ENCODE measurements around the gene GSN. TPM values are rescaled to one million over a fixed set of nuclear protein-coding genes. Genes with fewer than 3 reads are reported as not detected.

GSN gene
- polyA plus RNA-seq, 2 of the 4 experiments (the other 2 are of a cell fraction) = 33.7 to 77.2 TPM

GRCh38 chr9:121239071-121239470 is 28.9 kb upstream of the GSN start:
- H3K9me3 ChIP-seq = peaks cover 4% of the 10 kb centered on the region
- 0 out of 3 replicates have a peak, but pooled peaks cover 5% of the 10 kb centered on the region for H3K4me1 ChIP-seq
- no peak for TF ChIP-seq EP300 (IDR thresholded peaks at IDR 0.05)
- no peak for TF ChIP-seq RARB (CRISPR knock-in tag; IDR thresholded peaks at IDR 0.05)
- TF ChIP-seq JUNB (IDR thresholded peaks at IDR 0.05) = no peak
- no peak for TF ChIP-seq KDM1A (IDR thresholded peaks at IDR 0.05; ENCODE audit: low read depth)
- TF ChIP-seq, protein P1, sequence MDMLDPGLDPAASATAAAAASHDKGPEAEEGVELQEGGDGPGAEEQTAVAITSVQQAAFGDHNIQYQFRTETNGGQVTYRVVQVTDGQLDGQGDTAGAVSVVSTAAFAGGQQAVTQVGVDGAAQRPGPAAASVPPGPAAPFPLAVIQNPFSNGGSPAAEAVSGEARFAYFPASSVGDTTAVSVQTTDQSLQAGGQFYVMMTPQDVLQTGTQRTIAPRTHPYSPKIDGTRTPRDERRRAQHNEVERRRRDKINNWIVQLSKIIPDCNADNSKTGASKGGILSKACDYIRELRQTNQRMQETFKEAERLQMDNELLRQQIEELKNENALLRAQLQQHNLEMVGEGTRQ (IDR thresholded peaks at IDR 0.05) = no peak
- no peak for TF ChIP-seq JUN (IDR thresholded peaks at IDR 0.05)
- TF ChIP-seq, protein P2, sequence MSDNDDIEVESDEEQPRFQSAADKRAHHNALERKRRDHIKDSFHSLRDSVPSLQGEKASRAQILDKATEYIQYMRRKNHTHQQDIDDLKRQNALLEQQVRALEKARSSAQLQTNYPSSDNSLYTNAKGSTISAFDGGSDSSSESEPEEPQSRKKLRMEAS (IDR thresholded peaks at IDR 0.05) = no peak
- TF ChIP-seq NFE2L2 (conservative IDR thresholded peaks at IDR 0.05; ENCODE audit: low read length) = no peak
- TF ChIP-seq TFCP2L1 (CRISPR knock-in tag; IDR thresholded peaks at IDR 0.05) = no peak
- TF ChIP-seq RNF2 (IDR thresholded peaks at IDR 0.05; ENCODE audit: borderline replicate concordance, low read depth) = no peak
- no peak for TF ChIP-seq ZNF302 (CRISPR knock-in tag; IDR thresholded peaks at IDR 0.05)
- no peak for TF ChIP-seq HOXA7 (CRISPR knock-in tag; IDR thresholded peaks at IDR 0.05)
- TF ChIP-seq, protein P3, sequence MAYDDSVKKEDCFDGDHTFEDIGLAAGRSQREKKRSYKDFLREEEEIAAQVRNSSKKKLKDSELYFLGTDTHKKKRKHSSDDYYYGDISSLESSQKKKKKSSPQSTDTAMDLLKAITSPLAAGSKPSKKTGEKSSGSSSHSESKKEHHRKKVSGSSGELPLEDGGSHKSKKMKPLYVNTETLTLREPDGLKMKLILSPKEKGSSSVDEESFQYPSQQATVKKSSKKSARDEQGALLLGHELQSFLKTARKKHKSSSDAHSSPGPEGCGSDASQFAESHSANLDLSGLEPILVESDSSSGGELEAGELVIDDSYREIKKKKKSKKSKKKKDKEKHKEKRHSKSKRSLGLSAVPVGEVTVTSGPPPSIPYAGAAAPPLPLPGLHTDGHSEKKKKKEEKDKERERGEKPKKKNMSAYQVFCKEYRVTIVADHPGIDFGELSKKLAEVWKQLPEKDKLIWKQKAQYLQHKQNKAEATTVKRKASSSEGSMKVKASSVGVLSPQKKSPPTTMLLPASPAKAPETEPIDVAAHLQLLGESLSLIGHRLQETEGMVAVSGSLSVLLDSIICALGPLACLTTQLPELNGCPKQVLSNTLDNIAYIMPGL (CRISPR knock-in tag; IDR thresholded peaks at IDR 0.05; ENCODE audit: borderline replicate concordance) = no peak
- no peak for TF ChIP-seq EHMT2 (IDR thresholded peaks at IDR 0.05; ENCODE audit: low read depth)
- no peak for TF ChIP-seq GATA3 (IDR thresholded peaks at IDR 0.05; ENCODE audit: borderline replicate concordance)
- TF ChIP-seq ESRRA (IDR thresholded peaks at IDR 0.05; ENCODE audit: borderline replicate concordance, low read length) = no peak
- TF ChIP-seq RCOR1 (IDR thresholded peaks at IDR 0.05; ENCODE audit: low read depth, low read length) = no peak
- WGBS (ENCODE audit: missing lambda C conversion rate) = 46% methylated on average over 3 of the region's 3 CpGs
- H3K4me2 ChIP-seq = no peak overlapping the region
- ChIA-PET CTCF (interaction anchor here (1.2 to 3.0 kb wide), 2 partner anchors 29 to 81 kb away, joined by 5 to 8 read pairs; partner anchors contain the start of gene GSN), POLR2A (no interaction called here)
- FAIRE-seq (no peak), DNase-seq (ENCODE audit: low read depth in 1 of 2, low spot score in 1 of 2) (no peak), ATAC-seq (no peak)
- no peak overlapping the region for H3K4me3 ChIP-seq
- H3K27ac ChIP-seq = no peak overlapping the region

GRCh38 chr9:121239851-121240250 is 28.1 kb upstream of the GSN start:
- 79% methylated on average over 5 of the region's 5 CpGs for WGBS (ENCODE audit: missing lambda C conversion rate)
- Histone ChIP-seq H3K4me2 (no peak overlapping the region), H3K4me1 (no peaks in the 10 kb centered on the region), H3K4me3 (no peak overlapping the region), H3K27ac (no peak overlapping the region), H3K9me3 (peaks cover 12% of the 10 kb centered on the region)
- FAIRE-seq (no peak), DNase-seq (ENCODE audit: low read depth in 1 of 2, low spot score in 1 of 2) (no peak), ATAC-seq (no peak)
- ChIA-PET CTCF (interaction anchor here (3.0 kb wide), 1 partner anchor 80 kb away, joined by 8 read pairs; no protein-coding TSS in a partner anchor), POLR2A (no interaction called here)
- TF ChIP-seq ESRRA (IDR thresholded peaks at IDR 0.05; ENCODE audit: borderline replicate concordance, low read length) (no peak), PBX3 (IDR thresholded peaks at IDR 0.05) (no peak), BHLHE40 (IDR thresholded peaks at IDR 0.05; ENCODE audit: low read depth, low read length) (no peak; the same call in 1 of the 2 replicates), CHD4 (IDR thresholded peaks at IDR 0.05; ENCODE audit: borderline replicate concordance) (no peak), ATOH8 (CRISPR knock-in tag; IDR thresholded peaks at IDR 0.05; ENCODE audit: low read depth) (no peak), SREBF2 (IDR thresholded peaks at IDR 0.05) (no peak), HEYL (CRISPR knock-in tag; IDR thresholded peaks at IDR 0.05) (no peak), GATA3 (IDR thresholded peaks at IDR 0.05; ENCODE audit: borderline replicate concordance) (no peak), POLR2A (IDR thresholded peaks at IDR 0.05; ENCODE audit: low read length) (no peak), FOSB (CRISPR knock-in tag; IDR thresholded peaks at IDR 0.05) (no peak), JUN (IDR thresholded peaks at IDR 0.05) (no peak)
- TF ChIP-seq, protein P4, sequence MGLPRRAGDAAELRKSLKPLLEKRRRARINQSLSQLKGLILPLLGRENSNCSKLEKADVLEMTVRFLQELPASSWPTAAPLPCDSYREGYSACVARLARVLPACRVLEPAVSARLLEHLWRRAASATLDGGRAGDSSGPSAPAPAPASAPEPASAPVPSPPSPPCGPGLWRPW (IDR thresholded peaks at IDR 0.05) = no peak
- TF ChIP-seq, protein P5, sequence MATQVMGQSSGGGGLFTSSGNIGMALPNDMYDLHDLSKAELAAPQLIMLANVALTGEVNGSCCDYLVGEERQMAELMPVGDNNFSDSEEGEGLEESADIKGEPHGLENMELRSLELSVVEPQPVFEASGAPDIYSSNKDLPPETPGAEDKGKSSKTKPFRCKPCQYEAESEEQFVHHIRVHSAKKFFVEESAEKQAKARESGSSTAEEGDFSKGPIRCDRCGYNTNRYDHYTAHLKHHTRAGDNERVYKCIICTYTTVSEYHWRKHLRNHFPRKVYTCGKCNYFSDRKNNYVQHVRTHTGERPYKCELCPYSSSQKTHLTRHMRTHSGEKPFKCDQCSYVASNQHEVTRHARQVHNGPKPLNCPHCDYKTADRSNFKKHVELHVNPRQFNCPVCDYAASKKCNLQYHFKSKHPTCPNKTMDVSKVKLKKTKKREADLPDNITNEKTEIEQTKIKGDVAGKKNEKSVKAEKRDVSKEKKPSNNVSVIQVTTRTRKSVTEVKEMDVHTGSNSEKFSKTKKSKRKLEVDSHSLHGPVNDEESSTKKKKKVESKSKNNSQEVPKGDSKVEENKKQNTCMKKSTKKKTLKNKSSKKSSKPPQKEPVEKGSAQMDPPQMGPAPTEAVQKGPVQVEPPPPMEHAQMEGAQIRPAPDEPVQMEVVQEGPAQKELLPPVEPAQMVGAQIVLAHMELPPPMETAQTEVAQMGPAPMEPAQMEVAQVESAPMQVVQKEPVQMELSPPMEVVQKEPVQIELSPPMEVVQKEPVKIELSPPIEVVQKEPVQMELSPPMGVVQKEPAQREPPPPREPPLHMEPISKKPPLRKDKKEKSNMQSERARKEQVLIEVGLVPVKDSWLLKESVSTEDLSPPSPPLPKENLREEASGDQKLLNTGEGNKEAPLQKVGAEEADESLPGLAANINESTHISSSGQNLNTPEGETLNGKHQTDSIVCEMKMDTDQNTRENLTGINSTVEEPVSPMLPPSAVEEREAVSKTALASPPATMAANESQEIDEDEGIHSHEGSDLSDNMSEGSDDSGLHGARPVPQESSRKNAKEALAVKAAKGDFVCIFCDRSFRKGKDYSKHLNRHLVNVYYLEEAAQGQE (IDR thresholded peaks at IDR 0.05) = no peak
- TF ChIP-seq, protein P3 (CRISPR knock-in tag; IDR thresholded peaks at IDR 0.05; ENCODE audit: borderline replicate concordance) = no peak

All from A549 (cell line).